Endodermal cell (in vitro differentiated cells): ENCODE measurements around the gene RAX2. TPM values are rescaled to one million over a fixed set of nuclear protein-coding genes. Genes with fewer than 3 reads are reported as not detected.

ENCODE experiments used
- DNase-seq: peaks from one replicate; pipeline ENCODE4 v3.0.0-alpha.2; 2017
- H3K27ac ChIP-seq: 2 replicates; pipeline ENCODE4 v1.5.1; 2013; ENCODE audit warnings: mild to moderate bottlenecking, low read depth, low read length, moderate library complexity
- H3K27me3 ChIP-seq: 2 replicates; pipeline ENCODE4 v1.6.1; 2013; ENCODE audit warnings: mild to moderate bottlenecking, low read length, moderate library complexity; ENCODE audit not compliant: insufficient read depth, control insufficient read depth, poor library complexity, severe bottlenecking
- H3K36me3 ChIP-seq: 2 replicates; pipeline ENCODE4 v1.7.0; 2013; ENCODE audit warnings: mild to moderate bottlenecking, low read length, moderate library complexity; ENCODE audit not compliant: control insufficient read depth, insufficient read depth
- H3K4me1 ChIP-seq: one replicate; pipeline ENCODE4 v1.7.0; 2013; ENCODE audit warnings: low read length; ENCODE audit not compliant: control insufficient read depth, insufficient read depth
- H3K4me3 ChIP-seq: 2 replicates; pipeline ENCODE4 v1.5.1; 2013; ENCODE audit warnings: mild to moderate bottlenecking, low read length, moderate library complexity
- H3K9ac ChIP-seq: 2 replicates; pipeline ENCODE4 v1.6.1; 2013; ENCODE audit warnings: mild to moderate bottlenecking, low read length, moderate library complexity; ENCODE audit not compliant: poor library complexity, severe bottlenecking; ENCODE audit errors: extremely low read depth
- H3K9me3 ChIP-seq: 2 replicates; pipeline ENCODE4 v1.6.1; 2013; ENCODE audit warnings: mild to moderate bottlenecking, low read length, moderate library complexity; ENCODE audit not compliant: control insufficient read depth
- H3K27ac Mint-ChIP-seq: 2 replicates; pipeline ENCODE4 v1.8.0; 2020; ENCODE audit warnings: mixed read lengths
- H3K27me3 Mint-ChIP-seq: 2 replicates; pipeline ENCODE4 v1.8.0; 2021; ENCODE audit warnings: mild to moderate bottlenecking, mixed read lengths; ENCODE audit not compliant: insufficient read depth
- H3K36me3 Mint-ChIP-seq: 2 replicates; pipeline ENCODE4 v1.8.0; 2020; ENCODE audit warnings: low read depth, mixed read lengths
- H3K4me1 Mint-ChIP-seq: 2 replicates; pipeline ENCODE4 v1.8.0; 2020; ENCODE audit warnings: mixed read lengths
- H3K4me3 Mint-ChIP-seq: 2 replicates; pipeline ENCODE4 v1.8.0; 2020; ENCODE audit warnings: mild to moderate bottlenecking, moderate library complexity, mixed read lengths
- H3K9me3 Mint-ChIP-seq: 2 replicates; pipeline ENCODE4 v1.8.0; 2020; ENCODE audit warnings: mild to moderate bottlenecking, mixed read lengths
- WGBS, 2 experiments: methylation state at CpG; one replicate each; pipeline versions ENCODE4 v1.1.5 to v1.1.7; 2013; ENCODE audit warnings: missing lambda C conversion rate in 2 of 2, mixed read lengths in 1 of 2; ENCODE audit not compliant: insufficient coverage in 1 of 2, insufficient read length in 1 of 2; 5-methylcytosine and 5-hydroxymethylcytosine counted together
- total RNA-seq, 2 donors: library from RNA; stranded (reverse); fragmentation: NEBNext Ultra II Directional in 1 of 2; extraction: Animal tissue kit (Norgen Biotek cat#: 25700) in 1 of 2; gene quantifications; 2 replicates in 1 of 2; 3 replicates in 1 of 2; pipeline ENCODE4 v1.2.1, GENCODE V29; 2021
- TF ChIP-seq, protein P1 (sequence below): fragments of 200-600 bp; sonication (generic); conservative IDR thresholded peaks from 2 replicates; pipeline ENCODE4 v1.5.0; 2021; ENCODE audit warnings: antibody characterized with exemption, mild to moderate bottlenecking

Gene RAX2
- total RNA-seq, 2 donors from 2014 or later: not detected

DNA sequence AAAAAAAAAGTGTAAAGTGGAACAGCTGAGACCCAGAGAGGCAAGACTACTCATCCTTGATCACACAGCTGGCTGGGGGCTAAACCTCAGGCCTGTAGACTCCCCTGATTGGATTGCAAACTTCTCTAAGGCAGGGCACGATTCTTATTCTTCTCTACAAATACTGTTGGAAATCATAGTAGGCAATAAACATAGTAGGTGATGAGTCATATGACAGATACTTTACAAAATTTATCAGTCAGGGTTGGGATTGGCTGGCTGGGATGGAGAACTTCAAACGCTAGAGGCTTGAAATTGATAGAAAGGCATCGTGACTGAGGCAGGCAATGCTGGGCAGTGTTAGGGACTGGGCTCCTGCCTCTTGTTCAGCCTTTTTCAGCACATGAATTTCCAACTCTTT lies 20.1 kb upstream of the RAX2 start:
- Mint-ChIP-seq H3K4me1 (no peaks in the 10 kb centered on the region), H3K36me3 (no peaks in the 10 kb centered on the region), H3K4me3 (no peak overlapping the region), H3K27ac (no peak overlapping the region), H3K27me3 (peaks cover 35% of the 10 kb centered on the region), H3K9me3 (peaks cover 7% of the 10 kb centered on the region)
- no peak overlapping the region for H3K27ac ChIP-seq
- H3K27me3 ChIP-seq: peaks cover 8% of the 10 kb centered on the region
- H3K36me3 ChIP-seq: no peaks in the 10 kb centered on the region
- WGBS, 2 experiments: 87 to 92% methylated on average over 2 of the region's 3 CpGs
- no peaks in the 10 kb centered on the region for H3K4me1 ChIP-seq
- no peak for DNase-seq
- H3K9ac ChIP-seq: no peak overlapping the region
- no peaks in the 10 kb centered on the region for H3K9me3 ChIP-seq
- no peak overlapping the region for H3K4me3 ChIP-seq
- TF ChIP-seq, protein P1, sequence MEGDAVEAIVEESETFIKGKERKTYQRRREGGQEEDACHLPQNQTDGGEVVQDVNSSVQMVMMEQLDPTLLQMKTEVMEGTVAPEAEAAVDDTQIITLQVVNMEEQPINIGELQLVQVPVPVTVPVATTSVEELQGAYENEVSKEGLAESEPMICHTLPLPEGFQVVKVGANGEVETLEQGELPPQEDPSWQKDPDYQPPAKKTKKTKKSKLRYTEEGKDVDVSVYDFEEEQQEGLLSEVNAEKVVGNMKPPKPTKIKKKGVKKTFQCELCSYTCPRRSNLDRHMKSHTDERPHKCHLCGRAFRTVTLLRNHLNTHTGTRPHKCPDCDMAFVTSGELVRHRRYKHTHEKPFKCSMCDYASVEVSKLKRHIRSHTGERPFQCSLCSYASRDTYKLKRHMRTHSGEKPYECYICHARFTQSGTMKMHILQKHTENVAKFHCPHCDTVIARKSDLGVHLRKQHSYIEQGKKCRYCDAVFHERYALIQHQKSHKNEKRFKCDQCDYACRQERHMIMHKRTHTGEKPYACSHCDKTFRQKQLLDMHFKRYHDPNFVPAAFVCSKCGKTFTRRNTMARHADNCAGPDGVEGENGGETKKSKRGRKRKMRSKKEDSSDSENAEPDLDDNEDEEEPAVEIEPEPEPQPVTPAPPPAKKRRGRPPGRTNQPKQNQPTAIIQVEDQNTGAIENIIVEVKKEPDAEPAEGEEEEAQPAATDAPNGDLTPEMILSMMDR: no peak

DNA sequence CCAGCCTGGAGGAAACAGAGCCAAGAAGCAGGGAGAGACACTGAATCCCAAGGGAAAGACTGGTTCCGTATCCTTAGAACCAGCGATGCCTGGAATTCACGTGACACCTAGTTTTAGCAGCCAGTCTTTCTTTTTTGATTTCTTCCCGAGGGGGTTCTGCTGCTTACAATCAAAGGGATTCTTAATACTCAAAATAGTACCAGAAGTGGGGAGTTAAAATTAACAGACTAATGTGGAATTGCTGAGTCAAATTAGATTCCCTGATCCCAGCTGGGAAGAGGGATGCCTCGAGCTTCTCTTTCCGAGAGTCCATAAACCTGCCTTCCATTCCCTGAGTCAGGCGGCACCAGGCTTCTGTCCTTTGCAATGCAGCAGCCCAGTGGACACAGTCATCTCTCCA lies 18.9 kb upstream of the RAX2 start:
- H3K9me3 Mint-ChIP-seq: no peaks in the 10 kb centered on the region
- H3K27me3 Mint-ChIP-seq: peaks cover 38% of the 10 kb centered on the region
- DNase-seq: no peak
- H3K4me1 Mint-ChIP-seq: no peaks in the 10 kb centered on the region
- no peak overlapping the region for H3K4me3 ChIP-seq
- H3K27me3 ChIP-seq: peaks cover 17% of the 10 kb centered on the region
- no peaks in the 10 kb centered on the region for H3K36me3 Mint-ChIP-seq
- no peak overlapping the region for H3K27ac ChIP-seq
- TF ChIP-seq, protein P1: no peak
- no peaks in the 10 kb centered on the region for H3K36me3 ChIP-seq
- 89% methylated on average over 3 to 7 of the region's 7 CpGs for WGBS, 2 experiments
- no peak overlapping the region for H3K27ac Mint-ChIP-seq
- H3K4me1 ChIP-seq: no peaks in the 10 kb centered on the region
- H3K4me3 Mint-ChIP-seq: no peak overlapping the region
- no peak overlapping the region for H3K9ac ChIP-seq
- no peaks in the 10 kb centered on the region for H3K9me3 ChIP-seq

DNA sequence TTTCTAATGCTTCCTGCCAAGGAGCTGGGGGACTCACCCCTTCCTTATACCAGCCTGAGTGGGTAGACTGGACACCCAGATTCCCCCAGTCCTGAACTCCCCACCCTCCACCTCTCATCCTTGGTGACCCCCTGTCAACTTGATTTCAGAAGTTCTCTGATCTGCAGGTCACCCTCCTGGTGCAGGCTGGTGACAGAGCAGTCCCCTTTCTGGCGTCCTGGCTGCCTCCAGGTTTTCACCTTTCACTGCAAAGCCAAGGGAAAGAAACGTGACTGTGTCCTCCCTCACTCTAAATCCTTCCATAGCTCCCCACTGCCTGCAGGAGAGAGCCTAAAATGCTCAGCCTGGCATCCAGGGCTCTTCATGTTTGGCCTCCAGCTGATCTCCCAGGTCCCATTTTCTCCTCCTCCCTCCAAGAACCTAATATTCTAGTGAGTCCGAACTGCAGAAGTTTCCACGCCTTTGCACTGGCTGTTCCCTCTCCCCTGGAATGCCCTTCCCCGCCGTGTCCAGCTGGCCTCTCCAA lies 18.2 kb upstream of the RAX2 start:
- Histone ChIP-seq H3K27ac (no peak overlapping the region), H3K4me1 (no peaks in the 10 kb centered on the region), H3K9ac (no peak overlapping the region), H3K4me3 (no peak overlapping the region), H3K9me3 (no peaks in the 10 kb centered on the region), H3K27me3 (peaks cover 24% of the 10 kb centered on the region), H3K36me3 (no peaks in the 10 kb centered on the region)
- WGBS, 2 experiments: 75 to 82% methylated on average over 6 of the region's 6 CpGs
- Mint-ChIP-seq H3K27ac (no peak overlapping the region), H3K36me3 (no peaks in the 10 kb centered on the region), H3K4me3 (no peak overlapping the region), H3K4me1 (no peaks in the 10 kb centered on the region), H3K9me3 (no peaks in the 10 kb centered on the region), H3K27me3 (peaks cover 44% of the 10 kb centered on the region)
- TF ChIP-seq, protein P1: no peak
- DNase-seq: no peak
